Spinal cord (tissue), 10 donors: ENCODE data around the gene RELT. TPM values are rescaled to one million over a fixed set of nuclear protein-coding genes. Genes with fewer than 3 reads are reported as not detected.
A peak's percentile ranks its signal among the peaks of the same experiment; 100 is the strongest.

ENCODE experiments used
- DNase-seq, 6 donors: peaks; one replicate each; pipeline versions ENCODE4 v3.0.0 to v3.0.0-alpha.2; 2013 to 2015; ENCODE audit warnings: low spot score in 6 of 6, low read depth in 4 of 6
- H3K27ac ChIP-seq: one replicate; pipeline ENCODE4 v1.5.1; 2013; ENCODE audit warnings: low read depth, low read length, control low read depth
- H3K27me3 ChIP-seq: one replicate; pipeline ENCODE4 v1.6.1; 2013; ENCODE audit warnings: low read length; ENCODE audit not compliant: control insufficient read depth, insufficient read depth
- H3K36me3 ChIP-seq: one replicate; pipeline ENCODE4 v1.6.1; 2013; ENCODE audit warnings: low read length; ENCODE audit not compliant: control insufficient read depth, insufficient read depth
- H3K4me1 ChIP-seq: one replicate; pipeline ENCODE4 v1.6.1; 2013; ENCODE audit warnings: low read length; ENCODE audit not compliant: control insufficient read depth, insufficient read depth
- H3K4me3 ChIP-seq: one replicate; pipeline ENCODE4 v1.5.1; 2013; ENCODE audit warnings: low read depth, low read length, control low read depth
- H3K9me3 ChIP-seq: one replicate; pipeline ENCODE4 v1.6.1; 2013; ENCODE audit warnings: low read length; ENCODE audit not compliant: control insufficient read depth, insufficient read depth
- WGBS: methylation state at CpG from one replicate; pipeline ENCODE4 v1.1.5; 2013; ENCODE audit warnings: missing lambda C conversion rate; ENCODE audit not compliant: insufficient coverage; 5-methylcytosine and 5-hydroxymethylcytosine counted together
- polyA plus RNA-seq, 2 donors: library from polyadenylated mRNA; unstranded; fragments of 120-200 nt; gene quantifications; one replicate each; pipeline ENCODE4 v1.2.1, GENCODE V29; 2013; ENCODE audit not compliant: insufficient read length in 2 of 2
- total RNA-seq, 2 donors: library from RNA; depleted of rRNA in 1 of 2; stranded (reverse); fragments of 120-200 nt in 1 of 2; fragments of >200 nt in 1 of 2; gene quantifications; one replicate each; pipeline versions ENCODE4 v1.2.3 to v1.2.4, GENCODE V29; 2013 to 2014
- donor health status: healthy.

The RELT gene
- total and polyA plus RNA-seq, 4 donors, result 6.1 to 15.2 (median 9.7) TPM

DNA sequence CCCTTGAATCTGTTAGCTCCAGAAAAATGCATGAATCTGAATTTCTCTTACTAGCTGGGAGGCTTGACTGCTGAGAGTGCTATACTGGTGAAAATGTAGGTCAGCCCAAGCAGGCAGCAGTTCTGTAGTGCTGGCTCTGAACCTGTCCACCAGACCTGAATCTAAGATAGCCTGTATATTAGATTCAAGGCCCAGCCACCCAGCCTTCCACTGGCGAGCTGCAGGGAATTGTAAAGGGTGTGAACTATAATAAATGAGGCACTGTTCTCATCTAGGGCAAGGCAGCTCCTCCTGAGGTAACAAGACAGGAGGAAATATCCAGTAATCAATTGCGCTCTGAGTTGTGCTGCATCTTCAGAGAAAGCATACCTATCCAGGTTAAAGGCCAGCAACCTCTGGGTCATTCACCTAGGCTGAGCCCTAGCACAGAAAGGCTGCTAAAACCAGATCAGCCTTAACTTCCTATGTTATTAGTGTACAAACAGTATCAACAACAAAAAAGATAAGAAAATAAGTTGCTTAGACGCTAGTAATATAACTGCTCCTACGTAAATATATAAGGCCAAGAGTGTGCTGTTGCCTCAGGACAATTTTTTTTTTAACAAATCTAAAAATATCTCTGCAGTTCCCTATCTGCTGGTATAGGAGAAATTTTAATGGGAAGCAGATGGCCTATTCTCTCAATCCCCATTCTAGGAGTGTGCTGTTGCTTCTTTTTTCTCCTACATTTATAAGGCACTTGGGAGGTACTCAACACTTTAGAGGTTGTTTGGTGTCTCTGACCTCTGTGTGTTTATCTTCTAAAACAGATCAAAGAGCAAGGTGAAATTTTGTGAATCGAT, 63.0 kb downstream of the RELT start:
- Histone ChIP-seq H3K9me3 (no peaks in the 10 kb centered on the region), H3K27ac (peak overlapping the region; percentile 11), H3K4me1 (peaks cover 3% of the 10 kb centered on the region), H3K4me3 (no peak overlapping the region), H3K36me3 (no peaks in the 10 kb centered on the region), H3K27me3 (no peaks in the 10 kb centered on the region)
- DNase-seq, result peak in 2 of 6 donors; percentile 26 to 49
- 72% methylated on average over 3 of the region's 5 CpGs for WGBS

- no peak overlapping the region for H3K4me3 ChIP-seq
- H3K27me3 ChIP-seq, result no peaks in the 10 kb centered on the region
- H3K9me3 ChIP-seq, result no peaks in the 10 kb centered on the region
- H3K4me1 ChIP-seq, result no peaks in the 10 kb centered on the region
- H3K36me3 ChIP-seq, result no peaks in the 10 kb centered on the region
- no peak overlapping the region for H3K27ac ChIP-seq
- peak in 1 of 6 donors; percentile 42 for DNase-seq
These were observed 69.8 kb downstream of the RELT start for GRCh38 chr11:73445980-73446379.

DNA sequence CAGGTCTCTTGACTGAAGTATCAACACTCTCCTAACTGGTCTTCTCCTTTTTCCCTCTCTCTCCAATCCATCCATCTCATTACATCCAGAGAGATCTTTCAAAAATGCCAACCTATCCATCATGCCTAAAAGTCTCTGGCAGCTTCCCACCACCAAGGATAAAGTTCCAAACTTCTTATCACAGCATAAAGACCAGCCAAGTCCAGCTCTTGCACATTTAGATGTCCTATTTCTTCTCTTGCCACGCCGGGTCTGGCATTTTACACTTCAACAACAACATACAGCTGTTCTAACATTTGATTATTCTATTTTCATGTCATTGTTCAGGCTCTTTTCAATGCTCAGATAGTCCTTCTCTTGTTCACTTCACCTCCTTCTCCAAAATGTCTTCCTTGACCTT, 70.6 kb downstream of the RELT start:
- 90% methylated on average over 2 of the region's 2 CpGs for WGBS
- H3K4me1 ChIP-seq, result no peaks in the 10 kb centered on the region
- H3K27me3 ChIP-seq, result no peaks in the 10 kb centered on the region
- H3K9me3 ChIP-seq, result no peaks in the 10 kb centered on the region
- no peak for DNase-seq
- H3K36me3 ChIP-seq, result no peaks in the 10 kb centered on the region
- H3K4me3 ChIP-seq, result no peak overlapping the region
- no peak overlapping the region for H3K27ac ChIP-seq

Other genes with a start within 250 kb of the RELT start
- gene FCHSD2, start 234.1 kb upstream of the RELT start, total RNA-seq, result 10 to 100 TPM; 43.4 to 51.6 TPM
- gene FCHSD2, start 234.1 kb upstream of the RELT start, polyA plus RNA-seq, result 10 to 100 TPM; 65.9 to 82.0 TPM
- under 1 TPM; 0.11 to 0.99 TPM for gene P2RY2, start 158.1 kb upstream of the RELT start, total RNA-seq
- under 1 TPM in 1 of 2 donors, not detected in 1; 0.10 TPM for gene P2RY2, start 158.1 kb upstream of the RELT start, polyA plus RNA-seq
- under 1 TPM; 0.50 to 0.66 TPM for gene P2RY6, start 104.1 kb upstream of the RELT start, total RNA-seq
- gene P2RY6, start 104.1 kb upstream of the RELT start, polyA plus RNA-seq, result 1 to 10 TPM in 1 of 2 donors, under 1 TPM in 1; 0.96 to 1.4 TPM
- gene ARHGEF17, start 68.1 kb upstream of the RELT start, total RNA-seq, result 10 to 100 TPM; 37.3 to 51.4 TPM
- gene ARHGEF17, start 68.1 kb upstream of the RELT start, polyA plus RNA-seq, result 100 to 1,000 TPM in 1 of 2 donors, 10 to 100 TPM in 1; 83.6 to 105 TPM
- gene FAM168A, start 221.7 kb downstream of the RELT start, total RNA-seq, result 10 to 100 TPM; 57.5 to 80.8 TPM
- 100 to 1,000 TPM; 125 to 154 TPM for gene FAM168A, start 221.7 kb downstream of the RELT start, polyA plus RNA-seq